Fibroblast of pulmonary artery (primary cell): Measurements from ENCODE around the gene FEZF2.
A peak's percentile ranks its signal among the peaks of the same experiment; 100 is the strongest.

Experiments
- DNase-seq: peaks from one replicate; pipeline ENCODE4 v3.0.0-alpha.2; 2010; ENCODE audit warnings: low read depth
- H3K4me3 ChIP-seq: replicated peaks from 2 replicates; pipeline ENCODE4 v1.5.1; 2011; ENCODE audit warnings: low read depth, mild to moderate bottlenecking, control low read depth, low read length, moderate library complexity
- TF ChIP-seq, protein P1 (sequence below): IDR thresholded peaks from 2 replicates; pipeline ENCODE4 v1.5.1; 2011; ENCODE audit warnings: mild to moderate bottlenecking, control low read depth, low read length, inconsistent platforms; ENCODE audit errors: missing control alignments

Gene FEZF2

DNA sequence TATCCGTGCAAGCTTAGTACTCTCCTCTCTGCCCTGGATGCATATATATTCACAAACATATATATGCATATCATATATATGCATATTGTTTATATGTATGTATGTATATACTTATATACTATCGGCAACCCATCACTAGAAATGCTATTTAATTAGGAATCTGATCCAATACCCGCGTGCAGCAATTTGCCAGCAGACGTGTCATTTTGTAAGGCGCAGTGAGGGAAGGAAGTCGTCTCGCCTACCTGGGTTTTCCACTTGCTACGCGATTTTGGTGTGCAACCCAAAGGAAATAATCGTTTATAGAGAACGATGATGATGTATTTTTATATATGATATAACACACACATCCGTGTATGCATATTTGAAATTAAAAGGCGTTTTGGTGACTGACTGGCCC, 5.6 kb upstream of the FEZF2 start:
- H3K4me3 ChIP-seq = no peak overlapping the region
- TF ChIP-seq, protein P1, sequence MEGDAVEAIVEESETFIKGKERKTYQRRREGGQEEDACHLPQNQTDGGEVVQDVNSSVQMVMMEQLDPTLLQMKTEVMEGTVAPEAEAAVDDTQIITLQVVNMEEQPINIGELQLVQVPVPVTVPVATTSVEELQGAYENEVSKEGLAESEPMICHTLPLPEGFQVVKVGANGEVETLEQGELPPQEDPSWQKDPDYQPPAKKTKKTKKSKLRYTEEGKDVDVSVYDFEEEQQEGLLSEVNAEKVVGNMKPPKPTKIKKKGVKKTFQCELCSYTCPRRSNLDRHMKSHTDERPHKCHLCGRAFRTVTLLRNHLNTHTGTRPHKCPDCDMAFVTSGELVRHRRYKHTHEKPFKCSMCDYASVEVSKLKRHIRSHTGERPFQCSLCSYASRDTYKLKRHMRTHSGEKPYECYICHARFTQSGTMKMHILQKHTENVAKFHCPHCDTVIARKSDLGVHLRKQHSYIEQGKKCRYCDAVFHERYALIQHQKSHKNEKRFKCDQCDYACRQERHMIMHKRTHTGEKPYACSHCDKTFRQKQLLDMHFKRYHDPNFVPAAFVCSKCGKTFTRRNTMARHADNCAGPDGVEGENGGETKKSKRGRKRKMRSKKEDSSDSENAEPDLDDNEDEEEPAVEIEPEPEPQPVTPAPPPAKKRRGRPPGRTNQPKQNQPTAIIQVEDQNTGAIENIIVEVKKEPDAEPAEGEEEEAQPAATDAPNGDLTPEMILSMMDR = no peak
- no peak for DNase-seq

DNA sequence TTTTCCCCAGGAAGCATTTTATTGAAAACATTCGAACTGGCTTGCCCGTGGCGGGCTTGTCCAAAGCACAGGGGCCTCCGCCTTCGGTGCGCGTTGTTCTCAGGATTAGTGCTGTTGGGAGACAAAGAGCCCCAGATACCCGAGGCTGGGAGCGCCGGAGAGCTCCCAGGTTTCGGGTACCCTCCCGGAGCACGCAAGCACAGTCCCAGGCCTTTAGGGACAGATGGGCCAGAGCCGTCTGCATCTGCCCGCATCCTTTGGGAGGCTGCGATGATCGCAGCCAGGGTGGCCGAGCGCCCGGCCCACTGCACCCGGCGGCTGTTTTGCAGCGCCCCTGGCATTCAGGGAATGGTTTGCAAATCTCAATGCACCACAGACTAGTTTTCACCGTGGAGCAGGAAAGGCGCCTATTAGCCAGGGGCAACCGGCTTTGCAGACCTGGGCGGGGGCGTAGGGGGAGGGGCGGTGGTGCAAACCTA, 5.0 kb upstream of the FEZF2 start:
- TF ChIP-seq, protein P1 = no peak

DNA sequence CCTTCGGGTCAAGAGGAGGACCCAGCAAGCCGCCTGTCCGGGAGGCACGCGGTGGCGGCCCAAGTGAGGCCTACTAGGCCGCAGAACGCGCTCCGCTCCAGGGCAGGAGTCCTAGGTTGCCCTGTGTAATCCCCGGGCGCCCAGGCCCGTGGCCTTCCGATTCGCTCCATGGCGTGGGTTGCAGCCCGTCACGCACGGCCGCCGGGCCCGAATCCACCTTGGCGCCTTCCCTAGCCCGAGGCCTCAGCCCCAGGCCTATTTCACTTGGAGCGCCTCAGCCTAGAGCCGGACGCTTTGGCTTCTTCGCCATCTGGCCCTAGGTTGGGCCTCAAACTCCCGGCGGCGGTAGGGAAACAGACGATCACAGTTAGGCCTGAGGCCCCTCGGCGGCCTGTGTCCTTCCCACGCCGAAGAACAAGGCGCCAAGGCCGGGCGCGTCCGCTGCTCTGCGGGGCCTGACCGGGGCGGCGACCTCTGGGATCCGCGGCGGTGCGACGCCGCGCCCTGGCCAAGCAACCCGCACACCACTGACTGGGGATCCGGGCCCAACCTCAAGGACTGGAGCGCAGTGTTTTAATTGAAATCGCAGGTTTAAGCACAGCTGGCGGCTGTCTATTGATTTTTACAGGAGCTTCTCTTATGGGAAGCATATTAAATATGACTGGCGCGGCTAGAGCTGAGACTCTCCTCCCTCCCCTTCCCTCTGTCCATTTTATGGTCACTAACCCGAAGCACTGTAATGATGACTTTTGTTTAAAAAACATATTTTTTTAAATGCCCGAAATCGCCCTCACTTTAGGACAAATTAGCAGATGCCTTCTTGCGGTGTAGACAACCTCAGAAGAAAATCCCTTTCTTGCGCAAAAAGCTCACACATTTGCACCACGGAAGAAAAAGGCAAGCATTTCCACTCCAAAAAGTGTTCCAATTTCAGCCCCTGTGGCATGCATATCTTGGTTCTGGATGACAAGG, 3.8 kb upstream of the FEZF2 start:
- DNase-seq = no peak
- TF ChIP-seq, protein P1 = no peak
- no peak overlapping the region for H3K4me3 ChIP-seq

More for the DNA sequence above, 5.0 kb upstream of the FEZF2 start:
- no peak for DNase-seq
- no peak overlapping the region for H3K4me3 ChIP-seq

DNA sequence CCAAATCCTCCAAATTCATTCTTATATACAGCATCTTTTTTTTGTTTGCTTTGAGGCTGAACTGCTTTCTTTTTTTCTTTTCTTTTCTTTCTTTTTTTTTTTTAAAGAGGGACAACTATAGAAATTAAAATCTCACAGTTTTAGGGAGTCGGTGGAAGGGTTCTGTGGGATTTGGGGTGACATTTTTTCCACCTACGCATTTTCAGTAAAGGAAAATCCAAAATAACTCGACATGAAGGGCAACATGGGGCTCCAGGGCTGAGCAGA, 3.0 kb upstream of the FEZF2 start:
- no peak overlapping the region for H3K4me3 ChIP-seq
- TF ChIP-seq, protein P1 = no peak
- DNase-seq = no peak

DNA sequence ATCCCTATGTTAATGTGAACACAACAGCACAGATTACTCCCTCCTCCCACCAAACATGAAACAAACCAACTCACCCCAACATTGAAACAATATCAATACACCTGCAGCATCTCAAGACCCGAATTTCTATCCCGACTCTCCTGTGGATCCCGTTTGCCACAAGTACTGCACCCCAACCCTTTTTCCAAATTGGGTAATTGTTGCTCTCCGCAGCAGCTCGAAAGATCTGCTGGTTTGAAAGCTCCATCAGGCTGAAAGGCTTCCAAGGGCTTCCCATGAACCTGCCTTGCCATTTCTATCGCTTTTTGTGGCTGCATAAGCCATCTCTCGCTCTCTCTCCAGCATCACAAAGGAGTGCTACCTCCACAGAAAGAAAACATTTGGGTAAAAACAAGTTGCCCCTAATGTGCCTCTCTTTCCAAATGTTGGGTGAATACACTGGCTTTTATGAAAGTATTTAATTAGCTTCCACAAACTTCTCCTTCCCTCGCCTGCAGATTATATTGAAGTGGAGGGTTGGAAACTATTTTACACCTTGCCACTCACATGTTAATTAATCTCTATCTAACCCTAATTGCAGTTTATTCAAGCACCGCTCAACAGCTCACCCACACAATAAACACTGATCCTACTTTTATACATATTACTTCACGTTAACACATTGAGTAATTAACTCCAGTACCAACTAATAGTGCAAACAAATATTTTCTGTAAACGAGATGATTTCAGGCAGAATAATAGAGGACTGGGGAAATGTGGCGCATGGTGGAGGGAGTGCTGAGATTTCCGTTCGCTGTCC, 2.5 kb upstream of the FEZF2 start:
- TF ChIP-seq, protein P1 = no peak
- DNase-seq = no peak
- no peak overlapping the region for H3K4me3 ChIP-seq

DNA sequence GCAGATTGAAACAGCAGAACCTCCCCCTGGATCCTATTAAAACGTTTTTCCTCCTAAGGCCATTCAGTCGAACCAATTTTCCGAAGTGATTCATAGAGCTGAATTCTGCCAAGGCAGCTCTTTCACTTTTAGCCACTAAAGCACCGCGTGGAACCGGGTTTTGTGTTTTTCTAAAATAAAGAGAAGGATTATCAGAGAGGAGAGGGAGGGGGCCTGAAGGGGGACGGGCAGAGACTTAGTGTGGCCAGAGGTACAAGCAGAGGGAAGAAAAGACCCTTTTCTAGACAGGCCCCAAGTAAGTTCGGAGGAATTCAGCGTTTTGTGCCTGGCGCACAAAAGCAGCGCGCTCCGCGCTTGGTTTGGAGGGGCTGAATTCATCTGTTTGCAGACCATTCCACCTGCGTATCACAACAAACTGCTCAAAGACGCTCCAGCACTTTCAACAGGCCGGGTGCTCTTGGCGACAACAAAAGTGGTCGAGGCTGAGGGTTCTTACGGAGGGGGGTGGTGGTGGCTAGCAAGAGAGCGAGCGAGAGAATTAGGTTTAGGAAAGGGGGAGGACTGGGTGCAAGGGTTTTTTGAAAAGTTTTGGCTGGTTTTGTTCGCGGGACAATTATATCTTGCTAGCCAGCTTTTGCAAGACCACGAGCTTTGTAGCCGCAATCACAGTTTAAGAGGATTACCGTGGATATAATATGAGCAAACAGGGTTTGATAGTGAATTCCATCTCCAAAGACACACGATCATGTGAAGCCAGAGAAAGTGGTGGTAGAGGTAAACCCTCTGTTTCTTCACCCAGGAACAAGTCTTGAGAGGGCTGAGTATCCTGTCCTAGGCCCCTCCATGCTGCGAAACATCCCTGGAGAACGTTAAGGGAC, 1.2 kb upstream of the FEZF2 start:
- TF ChIP-seq, protein P1 = no peak
- peak; percentile 11 for DNase-seq
- H3K4me3 ChIP-seq = peak overlapping the region; percentile 17
